HL-60/S4 treated with retinoic acid at 250 ng/mL for 4 days and 3 days (cell line): ENCODE measurements around the gene ZDHHC18.
"Not testable (repeated sequence)": the region's sequence is repeated elsewhere in the genome, so short reads cannot be mapped to it uniquely, and the experiment has no call there.

ENCODE experiments used
- in situ Hi-C: fragments of 300-500 bp; cut with MboI; formaldehyde crosslinking; loops from 2 replicates; pipeline ENCODE4 v1.7.0; 2022; ENCODE audit warnings: low sequenced_read_pairs

The ZDHHC18 gene

GRCh38 chr1:26831546-26832248 lies 5.2 kb downstream of the ZDHHC18 start:
- in situ Hi-C loops = no loop called here

DNA sequence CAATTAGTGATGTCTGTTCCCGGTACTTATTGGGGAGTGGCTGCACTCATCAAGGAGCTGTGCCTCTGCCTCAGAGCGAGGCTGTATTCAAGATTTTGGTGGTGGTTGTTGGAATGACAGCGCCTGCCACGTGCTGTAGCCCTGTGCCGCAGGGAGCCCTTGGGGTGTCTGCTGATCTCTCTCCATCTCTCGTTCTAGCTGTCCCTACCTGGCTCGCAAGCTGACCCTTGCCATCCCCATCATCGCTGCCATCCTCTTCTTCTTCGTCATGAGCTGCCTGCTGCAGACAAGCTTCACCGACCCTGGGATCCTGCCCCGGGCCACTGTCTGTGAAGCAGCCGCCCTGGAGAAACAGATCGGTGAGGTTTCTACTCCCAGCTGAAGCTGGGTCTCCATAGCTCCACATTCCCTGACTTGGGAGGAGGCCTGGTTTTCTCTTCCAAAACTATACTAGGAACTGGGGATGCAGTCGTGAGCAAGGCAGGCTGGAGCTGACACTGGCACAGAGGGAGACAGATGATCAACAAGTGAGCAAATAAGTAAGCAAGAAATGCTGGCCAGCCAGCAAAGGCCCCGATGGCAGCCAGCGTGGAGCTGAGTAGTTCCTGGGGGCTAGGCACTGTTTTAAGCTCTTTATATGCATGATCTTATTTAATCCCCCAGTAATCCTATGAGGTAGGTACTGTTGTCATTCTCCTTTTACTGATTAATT lies 5.9 kb downstream of the ZDHHC18 start:
- in situ Hi-C loops = no loop called here

DNA sequence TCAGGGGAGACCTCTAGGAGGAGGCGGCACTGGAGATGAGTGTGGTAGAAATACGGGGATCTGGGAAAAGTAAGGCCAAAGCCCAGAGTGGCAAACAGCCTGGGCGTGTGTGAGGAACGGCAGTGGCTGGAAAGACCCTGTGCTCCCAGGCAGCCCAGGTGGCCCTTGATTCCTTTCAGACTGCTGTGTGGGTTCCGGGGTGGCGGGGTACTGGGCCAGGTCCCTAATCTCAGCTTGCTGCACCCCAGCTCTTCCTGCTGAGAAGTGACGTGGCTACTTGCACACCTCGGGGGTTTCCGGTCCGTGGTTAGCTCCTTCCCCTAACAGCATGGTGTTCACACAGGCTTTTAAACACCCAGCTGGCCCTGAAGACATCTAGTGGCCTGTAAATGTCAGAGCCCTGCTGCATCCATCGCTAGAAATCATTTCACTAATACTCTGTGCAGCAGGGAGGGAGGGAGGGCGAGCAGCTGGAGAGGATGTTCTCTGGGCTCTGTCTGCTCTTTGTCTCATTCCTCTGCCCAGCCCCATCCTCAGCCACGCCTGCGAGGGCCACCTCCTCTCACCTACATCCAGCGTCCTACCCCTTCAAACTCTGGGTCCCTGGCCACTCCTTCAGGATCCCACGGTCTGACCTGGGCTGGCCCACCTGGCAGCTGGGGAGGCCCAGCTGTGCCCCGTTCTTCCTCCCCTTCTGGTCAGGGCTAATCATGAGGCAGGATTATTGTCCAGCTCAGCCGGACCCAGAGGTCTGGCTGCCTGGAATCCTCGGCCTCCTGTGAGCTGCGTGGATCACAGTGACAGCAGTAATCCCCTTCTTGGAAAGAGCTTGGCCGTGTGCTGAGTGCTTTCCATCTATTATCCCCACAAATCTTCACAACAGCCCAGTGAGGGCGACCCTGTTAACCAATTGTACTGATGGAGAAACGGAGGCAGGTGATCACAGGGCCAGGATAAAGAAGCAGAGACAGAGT lies 7.2 kb downstream of the ZDHHC18 start:
- in situ Hi-C loops = no loop called here

DNA sequence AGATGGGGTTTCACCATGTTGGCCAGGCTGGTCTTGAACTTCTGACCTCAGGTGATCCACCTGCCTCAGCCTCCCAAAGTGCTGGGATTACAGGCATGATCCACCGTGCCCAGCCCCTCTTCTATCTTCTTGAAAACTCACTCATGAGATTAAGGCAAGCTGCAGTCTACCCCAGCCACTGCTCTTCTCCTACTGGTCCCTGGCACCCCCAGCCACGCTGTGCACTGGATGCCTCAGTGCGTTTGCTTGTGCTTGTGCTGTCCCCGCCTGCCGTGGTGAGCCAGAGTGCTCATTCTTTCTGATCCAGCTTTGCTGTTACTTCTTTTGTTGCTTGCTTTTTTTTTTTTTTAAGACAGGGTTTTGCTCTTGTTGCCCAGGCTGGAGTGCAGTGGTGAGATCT lies 11.2 kb downstream of the ZDHHC18 start:
- in situ Hi-C loops = not testable (repeated sequence)

- in situ Hi-C loops = no loop called here
Measured at GRCh38 chr1:26838474-26839338, 12.2 kb downstream of the ZDHHC18 start.

GRCh38 chr1:26839339-26839722 lies 12.8 kb downstream of the ZDHHC18 start:
- in situ Hi-C loops = no loop called here

- in situ Hi-C loops = no loop called here
Measured at GRCh38 chr1:26839779-26840178, 13.3 kb downstream of the ZDHHC18 start.

DNA sequence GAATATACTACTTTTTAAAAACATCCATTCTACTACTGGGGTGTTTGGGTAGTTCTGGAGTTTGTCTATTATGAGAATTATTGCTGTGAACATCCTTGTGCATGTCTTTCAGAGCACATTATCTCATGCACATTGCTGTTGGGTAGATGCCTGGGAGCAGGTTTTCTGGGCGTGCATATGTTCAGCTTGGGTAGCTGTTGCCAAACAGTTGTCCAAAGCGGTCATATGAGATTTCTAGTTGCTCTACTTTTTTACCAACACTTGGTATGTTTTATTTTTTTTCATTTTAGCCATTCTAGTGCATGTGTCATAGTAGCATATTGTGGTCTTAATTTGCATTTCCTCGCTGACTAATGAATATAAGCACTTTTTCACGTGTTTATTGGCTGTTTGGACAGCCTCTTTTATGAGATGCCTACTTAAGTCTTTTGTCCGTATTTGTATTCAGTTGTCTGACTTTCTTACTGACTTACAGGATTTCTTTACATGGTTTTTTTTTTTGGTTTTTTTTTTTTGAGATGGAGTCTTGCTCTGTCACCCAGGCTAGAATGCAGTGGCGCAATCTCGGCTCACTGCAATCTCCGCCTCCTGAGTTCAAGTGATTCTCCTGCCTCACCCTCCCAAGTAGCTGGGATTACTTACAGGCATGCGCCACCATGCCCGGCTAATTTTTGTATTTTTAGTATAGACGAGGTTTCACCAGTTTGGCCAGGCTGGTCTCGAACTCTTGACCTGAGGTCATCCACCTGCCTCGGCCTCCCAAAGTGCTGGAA lies 18.1 kb downstream of the ZDHHC18 start:
- in situ Hi-C loops = no loop called here

DNA sequence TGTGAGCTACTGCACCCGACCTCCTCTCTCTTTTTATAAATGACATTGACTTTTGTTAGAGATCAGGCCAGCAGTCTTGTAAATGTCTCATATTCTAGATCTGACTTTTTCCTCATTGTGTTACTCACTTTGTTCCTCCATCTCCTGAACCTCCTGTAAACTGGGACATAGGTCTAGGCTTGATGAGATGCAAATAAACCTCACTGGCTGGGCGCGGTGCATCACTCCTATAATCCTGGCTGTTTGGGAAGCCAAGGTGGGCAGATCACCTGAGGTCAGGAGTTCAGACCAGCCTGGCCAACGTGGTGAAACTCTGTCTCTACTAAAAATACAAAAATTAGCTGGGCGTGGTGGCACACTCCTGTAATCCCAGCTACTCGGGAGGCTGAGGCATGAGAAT lies 21.3 kb downstream of the ZDHHC18 start:
- in situ Hi-C loops = not testable (repeated sequence)

DNA sequence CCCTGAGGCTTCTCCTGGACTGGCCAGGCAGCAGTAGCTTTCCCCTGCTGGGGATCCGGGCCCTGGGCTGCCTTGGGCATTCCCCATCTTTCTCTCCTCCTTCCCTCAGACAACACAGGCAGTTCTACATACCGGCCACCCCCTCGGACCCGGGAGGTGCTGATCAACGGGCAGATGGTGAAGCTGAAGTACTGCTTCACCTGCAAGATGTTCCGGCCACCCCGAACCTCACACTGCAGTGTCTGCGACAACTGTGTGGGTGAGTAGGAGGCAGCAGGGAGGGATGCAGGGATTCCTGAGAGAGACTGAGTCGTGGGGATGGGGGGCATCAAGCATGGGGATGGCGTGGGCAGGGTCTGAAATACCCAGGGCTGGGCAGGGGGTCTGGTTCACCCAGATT lies 22.0 kb downstream of the ZDHHC18 start:
- in situ Hi-C loops = no loop called here

DNA sequence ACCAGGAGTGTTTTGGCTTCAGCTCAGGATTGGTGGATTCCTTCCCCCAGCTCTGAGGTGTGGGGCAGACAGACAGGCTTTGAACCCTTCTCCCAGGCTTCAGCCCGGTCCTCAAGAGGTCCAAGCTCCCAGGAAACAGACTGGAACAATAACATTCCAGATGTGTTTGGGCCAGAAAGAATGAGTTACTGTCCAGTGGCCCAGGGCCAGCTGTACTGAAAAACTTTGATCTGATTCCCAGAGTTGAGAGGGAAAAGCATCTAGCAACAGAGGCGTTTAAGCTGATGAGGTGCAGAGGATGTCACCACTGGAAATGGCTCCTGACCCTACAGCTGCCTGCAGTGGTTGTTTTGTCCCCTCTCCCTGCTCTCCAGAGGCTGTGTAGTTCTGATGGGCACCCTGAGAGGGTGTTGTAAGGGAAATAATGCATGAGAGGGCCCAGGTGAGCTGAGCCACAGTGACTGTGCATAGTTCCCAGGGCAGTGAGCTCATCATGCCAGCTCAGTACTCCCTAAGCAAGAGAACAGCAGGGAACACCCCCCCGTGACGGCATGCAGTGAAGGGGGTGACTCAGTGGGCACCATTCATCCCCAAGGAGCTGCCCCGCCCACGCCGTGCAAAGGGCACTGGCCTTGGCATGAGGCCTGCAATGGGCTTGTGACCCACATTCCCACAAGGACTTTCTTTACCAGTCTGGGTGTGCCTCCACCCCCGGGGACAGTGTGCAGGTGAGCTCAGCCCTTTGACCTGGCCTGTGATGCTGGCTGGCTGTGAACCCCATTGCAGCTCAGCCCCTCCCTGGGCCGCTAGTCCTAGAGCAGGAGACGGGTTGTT lies 22.7 kb downstream of the ZDHHC18 start:
- in situ Hi-C loops = no loop called here

GRCh38 chr1:26851106-26851684 lies 24.7 kb downstream of the ZDHHC18 start:
- in situ Hi-C loops = no loop called here

- in situ Hi-C loops = no loop called here
Measured at GRCh38 chr1:26852701-26853100, 26.2 kb downstream of the ZDHHC18 start.

- in situ Hi-C loops = no loop called here
Measured at GRCh38 chr1:26853156-26853555, 26.7 kb downstream of the ZDHHC18 start.

DNA sequence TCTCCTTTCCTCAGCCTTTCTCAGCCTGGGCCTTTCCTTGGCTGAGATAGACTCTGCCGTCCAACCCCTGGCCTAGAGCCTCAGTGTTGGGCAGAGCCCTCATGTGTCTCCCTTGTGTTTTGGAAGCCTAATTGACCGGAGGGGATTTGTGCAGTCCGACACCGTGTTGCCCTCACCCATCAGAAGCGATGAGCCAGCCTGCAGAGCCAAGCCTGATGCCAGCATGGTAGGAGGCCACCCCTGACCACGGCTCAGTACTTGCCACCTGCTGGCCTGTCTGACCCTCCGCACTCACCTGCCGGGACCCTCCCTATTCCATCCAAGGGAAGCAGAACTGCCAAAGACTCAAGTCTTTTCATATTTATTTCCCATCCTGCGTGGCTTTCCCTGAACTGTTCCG lies 27.1 kb downstream of the ZDHHC18 start:
- in situ Hi-C loops = no loop called here

DNA sequence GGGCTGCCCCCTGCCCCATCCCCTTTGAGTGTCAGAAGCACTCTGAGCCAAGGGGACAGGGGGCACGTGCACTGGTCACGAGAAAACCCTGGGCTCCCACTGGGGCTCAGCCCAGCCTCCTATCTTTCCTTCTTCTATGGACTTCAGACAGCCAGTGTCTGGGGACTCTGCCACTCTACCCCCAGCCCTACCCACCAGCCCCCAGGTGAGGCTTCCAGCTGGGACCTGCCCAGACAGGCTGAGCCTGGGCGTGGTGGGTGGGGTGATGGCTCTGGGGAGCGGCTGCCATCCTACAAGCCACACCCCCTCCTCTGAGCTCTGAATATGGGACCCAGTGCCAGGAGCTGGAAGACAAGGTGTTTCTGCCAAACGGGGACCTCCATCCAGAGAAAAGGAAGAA lies 28.4 kb downstream of the ZDHHC18 start:
- in situ Hi-C loops = no loop called here

GRCh38 chr1:26855636-26856035 lies 29.1 kb downstream of the ZDHHC18 start:
- in situ Hi-C loops = no loop called here

GRCh38 chr1:26856181-26856580 lies 29.7 kb downstream of the ZDHHC18 start:
- in situ Hi-C loops = no loop called here
